HG02623 (cell line): ENCODE data around the gene SCARF2.
"Not testable (repeated sequence)": the region's sequence is repeated elsewhere in the genome, so short reads cannot be mapped to it uniquely, and the experiment has no call there.

Experiments used
- ATAC-seq: cut with Tn5 transposase; IDR thresholded peaks from one replicate; pipeline ENCODE4 v1.9.1; 2021; ENCODE audit warnings: moderate library complexity; ENCODE audit not compliant: unreplicated experiment

The SCARF2 gene

GRCh38 chr22:20395181-20395906 is 42.3 kb downstream of the SCARF2 start:
- ATAC-seq = no peak

- peak; percentile 69 for ATAC-seq
Observed at GRCh38 chr22:20393705-20394476, 43.7 kb downstream of the SCARF2 start, which contains the start of gene ZNF74. Gene ZNF74 (plus strand): TSS chr22:20394151. CDS start chr22:20394629, 478 bp downstream.

- no peak for ATAC-seq
Observed at GRCh38 chr22:20392983-20393704, 44.5 kb downstream of the SCARF2 start.

GRCh38 chr22:20392365-20392881 is 45.2 kb downstream of the SCARF2 start:
- ATAC-seq = not testable (repeated sequence)

- no peak for ATAC-seq
Observed at GRCh38 chr22:20391222-20391621, 46.4 kb downstream of the SCARF2 start.

- ATAC-seq = no peak
Observed at GRCh38 chr22:20390394-20390907, 47.2 kb downstream of the SCARF2 start.

- no peak for ATAC-seq
Observed at GRCh38 chr22:20389288-20389687, 48.3 kb downstream of the SCARF2 start.

GRCh38 chr22:20388200-20388599 is 49.4 kb downstream of the SCARF2 start:
- ATAC-seq = no peak

GRCh38 chr22:20386972-20387371 is 50.7 kb downstream of the SCARF2 start:
- no peak for ATAC-seq

GRCh38 chr22:20386336-20386735 is 51.3 kb downstream of the SCARF2 start:
- no peak for ATAC-seq

GRCh38 chr22:20384865-20385264 is 52.8 kb downstream of the SCARF2 start:
- no peak for ATAC-seq

- ATAC-seq = no peak
Observed at GRCh38 chr22:20384171-20384570, 53.5 kb downstream of the SCARF2 start.

- ATAC-seq = no peak
Observed at GRCh38 chr22:20383538-20383937, 54.1 kb downstream of the SCARF2 start.

- no peak for ATAC-seq
Observed at GRCh38 chr22:20380486-20380885, 57.1 kb downstream of the SCARF2 start.

- not testable (repeated sequence) for ATAC-seq
Observed at GRCh38 chr22:20378684-20379083, 58.9 kb downstream of the SCARF2 start.

GRCh38 chr22:20378110-20378509 is 59.5 kb downstream of the SCARF2 start:
- no peak for ATAC-seq

- ATAC-seq = not testable (repeated sequence)
Observed at GRCh38 chr22:20376983-20377382, 60.6 kb downstream of the SCARF2 start.

GRCh38 chr22:20376281-20376680 is 61.3 kb downstream of the SCARF2 start:
- ATAC-seq = not testable (repeated sequence)
